Measurements from ENCODE around the gene RNF227. TPM values are rescaled to one million over a fixed set of nuclear protein-coding genes. Genes with fewer than 3 reads are reported as not detected.

The RNF227 gene
- total and polyA plus RNA-seq, 2 of the 13 experiments (the other 11 are each of a cell fraction or from before 2014, with no cell fraction given): 0.20 to 0.79 TPM

GRCh38 chr17:7915611-7916384, at the start of gene RNF227 (continued):
- peak; percentile 88 for TF ChIP-seq ZNF230 (CRISPR knock-in tag; IDR thresholded peaks at IDR 0.05)
- peak; percentile 87 for TF ChIP-seq BATF2 (CRISPR knock-in tag; IDR thresholded peaks at IDR 0.05)
- no peak for TF ChIP-seq ZNF484 (CRISPR knock-in tag; IDR thresholded peaks at IDR 0.05; ENCODE audit: borderline replicate concordance, low read depth)
- peak; percentile 93 for TF ChIP-seq SALL1 (CRISPR knock-in tag; IDR thresholded peaks at IDR 0.05)
- peak; percentile 96 for TF ChIP-seq ZNF274 (CRISPR knock-in tag; IDR thresholded peaks at IDR 0.05)
- TF ChIP-seq ARNT (IDR thresholded peaks at IDR 0.05): no peak
- peak; percentile 67 for TF ChIP-seq SP4 (CRISPR knock-in tag; IDR thresholded peaks at IDR 0.05)
- TF ChIP-seq KMT2B (CRISPR knock-in tag; IDR thresholded peaks at IDR 0.05): peak; percentile 59; the same call in 1 of the 2 replicates
- TF ChIP-seq PHF8 (CRISPR knock-in tag; IDR thresholded peaks at IDR 0.05): peak; percentile 66; the same call in 1 of the 2 replicates
- peak; percentile 49 for TF ChIP-seq ZNF496 (CRISPR knock-in tag; IDR thresholded peaks at IDR 0.05; ENCODE audit: insufficient replicate concordance)
- TF ChIP-seq ZNF607 (CRISPR knock-in tag; IDR thresholded peaks at IDR 0.05; ENCODE audit: borderline replicate concordance): peak; percentile 93
- no peak for TF ChIP-seq SOX6 (IDR thresholded peaks at IDR 0.05)
- TF ChIP-seq SOX6 (CRISPR knock-in tag; IDR thresholded peaks at IDR 0.05): peak; percentile 44

- Histone ChIP-seq H3K27ac (ENCODE audit: extremely low read length, insufficient read depth, low read length) (no peak overlapping the region), H3K4me2 (ENCODE audit: low read depth, low read length) (no peak overlapping the region), H3K4me1 (ENCODE audit: insufficient read depth, low read length) (no peaks in the 10 kb centered on the region), H3K36me3 (replicated peaks in 1 of 2; ENCODE audit: control insufficient read depth in 1 of 2, insufficient read depth in 2 of 2, low read length in 2 of 2) (no peaks in the 10 kb centered on the region), H2AFZ (ENCODE audit: low read length) (no peak overlapping the region), H3K4me3 (replicated peaks in 1 of 3; ENCODE audit: insufficient read depth in 1 of 3, low read depth in 2 of 3, low read length in 3 of 3) (no peak overlapping the region), H3K27me3 (ENCODE audit: control insufficient read depth in 1 of 2, insufficient read depth in 2 of 2, low read length in 2 of 2) (0 out of 5 replicates have a peak, but pooled peaks cover 0 to 7% of the 10 kb centered on the region in 2 experiments), H4K20me1 (ENCODE audit: insufficient read depth, low read length) (no peaks in the 10 kb centered on the region), H3K9me3 (ENCODE audit: low read length) (no peaks in the 10 kb centered on the region), H3K79me2 (ENCODE audit: insufficient read depth, low read length) (no peaks in the 10 kb centered on the region), H3K9ac (ENCODE audit: insufficient read depth, low read depth, low read length) (no peak overlapping the region)
- ATAC-seq: no peak
- FAIRE-seq: no peak
- no TSS peak for BruUV-seq (replicated peaks)
- in situ Hi-C loops (cut with HindIII; ENCODE audit: extremely low pct_ligation_motif_present, low pct_unique_long_range_greater_than_20kb): no loop called here
- intact Hi-C loops (cut with micrococcal nuclease; ENCODE audit: unreplicated experiment): no loop called here
- DNase-seq (ENCODE audit: low spot score): no peak
- CTCF ChIA-PET (ENCODE audit: low intra/inter-chr PET ratio, low total read pairs): no interaction called here
- WGBS (ENCODE audit: low lambda C conversion rate): 0% methylated on average over 2 of the region's 2 CpGs
- POLR2A ChIA-PET: no interaction called here
- TF ChIP-seq ZFP91 (CRISPR knock-in tag; IDR thresholded peaks at IDR 0.05; ENCODE audit: borderline replicate concordance) (no peak), ZNF331 (CRISPR knock-in tag; IDR thresholded peaks at IDR 0.05) (no peak), MEIS2 (CRISPR knock-in tag; IDR thresholded peaks at IDR 0.05) (no peak), TAF15 (IDR thresholded peaks at IDR 0.05; ENCODE audit: low read depth, low read length, poor library complexity, severe bottlenecking) (no peak), JUN (CRISPR knock-in tag; IDR thresholded peaks at IDR 0.05) (no peak), BRD4 (CRISPR knock-in tag; IDR thresholded peaks at IDR 0.05) (no peak), ZBTB38 (CRISPR knock-in tag; IDR thresholded peaks at IDR 0.05) (no peak), ZNF3 (CRISPR knock-in tag; IDR thresholded peaks at IDR 0.05) (no peak), FOXO1 (CRISPR knock-in tag; IDR thresholded peaks at IDR 0.05) (no peak), ZNF24 (IDR thresholded peaks at IDR 0.05) (no peak), CREB1 (IDR thresholded peaks at IDR 0.05) (no peak), CREB1 (CRISPR knock-in tag; IDR thresholded peaks at IDR 0.05) (no peak), ZNF33A (CRISPR knock-in tag; IDR thresholded peaks at IDR 0.05; ENCODE audit: borderline replicate concordance) (no peak)
These were observed 45.3 kb upstream of the RNF227 start for GRCh38 chr17:7961421-7961820.
